ENCODE results near the gene ERCC5. TPM values are rescaled to one million over a fixed set of nuclear protein-coding genes. Genes with fewer than 3 reads are reported as not detected.

The ERCC5 gene
- total and polyA plus RNA-seq, 4 donors: 25.8 to 81.8 (median 42.0) TPM

DNA sequence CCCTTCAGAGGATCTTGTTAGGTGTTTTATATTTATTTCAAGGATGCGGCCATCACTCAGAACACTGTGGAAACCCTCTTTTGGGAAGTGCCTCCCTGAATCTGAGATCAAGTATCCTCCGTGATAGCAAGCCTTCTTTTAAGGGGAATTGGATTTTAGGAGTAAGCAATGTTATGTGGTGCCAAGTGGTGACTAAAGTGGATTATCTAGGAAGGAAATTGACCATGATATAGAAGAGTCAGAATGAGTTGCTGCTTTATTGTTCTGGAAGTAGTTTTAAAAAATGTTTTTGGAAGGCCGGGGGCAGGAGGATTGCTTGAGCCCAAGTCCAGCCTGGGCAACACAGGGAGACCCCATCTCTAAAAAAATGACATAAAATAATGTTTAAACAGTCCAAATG is 6.7 kb downstream of the ERCC5 start:
- intact Hi-C loops (cut with DNase I): no loop called here
- peaks cover 0 to 3% of the 10 kb centered on the region in 2 donors for H3K36me3 ChIP-seq (ENCODE audit: control insufficient read depth in 1 of 2, insufficient read depth in 2 of 2, low read length in 1 of 2)
- H3K4me3 ChIP-seq (ENCODE audit: low read length in 2 of 2): no peak overlapping the region
- H3K27me3 ChIP-seq (ENCODE audit: control insufficient read depth in 1 of 2, insufficient read depth in 2 of 2, low read length in 1 of 2): no peaks in the 10 kb centered on the region
- H3K27ac ChIP-seq (ENCODE audit: low read depth in 1 of 2, low read length in 2 of 2): no peak overlapping the region
- no peaks in the 10 kb centered on the region for H3K9me3 ChIP-seq (ENCODE audit: control insufficient read depth, low read length)
- no peaks in the 10 kb centered on the region for H3K4me1 ChIP-seq (ENCODE audit: control insufficient read depth in 1 of 2, insufficient read depth in 2 of 2, low read length in 2 of 2)
- 83 to 86% methylated on average over 3 of the region's 3 CpGs for WGBS, 2 donors
- no peak for ATAC-seq (ENCODE audit: low FRiP score)
- no peak for DNase-seq

DNA sequence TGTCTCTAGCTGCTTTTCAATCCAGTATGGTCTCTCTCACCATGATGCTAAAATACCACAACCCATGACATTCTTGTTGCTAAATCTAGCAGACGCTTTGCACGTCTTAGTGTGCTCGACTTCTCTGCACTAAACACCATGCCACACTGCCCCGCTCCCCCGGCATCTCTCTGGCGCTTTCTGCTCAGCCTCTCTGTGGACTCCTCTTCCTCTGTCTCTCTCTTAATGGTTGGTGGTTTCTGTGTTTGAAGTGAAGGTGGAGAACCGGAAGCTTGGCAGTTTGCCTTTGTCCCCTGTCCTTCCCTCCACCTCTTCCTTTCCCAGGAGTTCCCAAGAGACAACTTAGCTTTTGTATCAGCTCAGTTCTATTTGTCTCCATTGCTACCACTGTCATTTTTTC is 8.8 kb downstream of the ERCC5 start:
- peaks cover 0 to 6% of the 10 kb centered on the region in 2 donors for H3K36me3 ChIP-seq (ENCODE audit: control insufficient read depth in 1 of 2, insufficient read depth in 2 of 2, low read length in 1 of 2)
- no peak overlapping the region for H3K27ac ChIP-seq (ENCODE audit: low read depth in 1 of 2, low read length in 2 of 2)
- DNase-seq (no peak), ATAC-seq (ENCODE audit: low FRiP score) (no peak)
- no peaks in the 10 kb centered on the region for H3K27me3 ChIP-seq (ENCODE audit: control insufficient read depth in 1 of 2, insufficient read depth in 2 of 2, low read length in 1 of 2)
- H3K4me3 ChIP-seq (ENCODE audit: low read length in 2 of 2): no peak overlapping the region
- no peaks in the 10 kb centered on the region for H3K9me3 ChIP-seq (ENCODE audit: control insufficient read depth, low read length)
- WGBS, 2 donors: 84 to 87% methylated on average over 7 of the region's 7 CpGs
- H3K4me1 ChIP-seq (ENCODE audit: control insufficient read depth in 1 of 2, insufficient read depth in 2 of 2, low read length in 2 of 2): no peaks in the 10 kb centered on the region
- intact Hi-C loops (cut with DNase I): no loop called here

DNA sequence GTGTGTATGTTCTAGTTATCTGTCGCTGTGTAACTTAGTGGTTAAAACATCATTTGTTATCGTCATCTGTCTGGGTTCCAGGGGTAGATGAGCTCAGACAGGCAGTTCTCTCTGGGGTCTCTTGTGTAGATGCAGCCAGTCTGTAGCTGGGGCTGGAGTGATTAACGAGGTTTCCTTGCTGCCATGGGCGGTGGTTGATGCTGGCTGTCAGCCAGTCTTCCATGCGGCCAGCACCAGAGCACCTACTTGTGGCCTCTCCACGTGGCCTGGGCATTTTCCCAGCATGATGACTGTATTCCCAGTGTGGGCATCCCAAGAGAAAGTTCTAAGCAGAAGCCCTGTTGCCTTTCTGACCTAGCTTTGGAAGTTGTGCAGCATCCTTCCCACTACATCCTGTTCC is 10.7 kb downstream of the ERCC5 start:
- Histone ChIP-seq H3K9me3 (ENCODE audit: control insufficient read depth, low read length) (no peaks in the 10 kb centered on the region), H3K27me3 (ENCODE audit: control insufficient read depth in 1 of 2, insufficient read depth in 2 of 2, low read length in 1 of 2) (no peaks in the 10 kb centered on the region), H3K27ac (ENCODE audit: low read depth in 1 of 2, low read length in 2 of 2) (no peak overlapping the region), H3K4me1 (ENCODE audit: control insufficient read depth in 1 of 2, insufficient read depth in 2 of 2, low read length in 2 of 2) (no peaks in the 10 kb centered on the region), H3K36me3 (ENCODE audit: control insufficient read depth in 1 of 2, insufficient read depth in 2 of 2, low read length in 1 of 2) (peaks cover 0 to 8% of the 10 kb centered on the region in 2 donors), H3K4me3 (ENCODE audit: low read length in 2 of 2) (no peak overlapping the region)
- ATAC-seq (ENCODE audit: low FRiP score) (no peak), DNase-seq (no peak)
- WGBS, 2 donors: 10 to 22% methylated on average over 6 of the region's 6 CpGs
- intact Hi-C loops (cut with DNase I): no loop called here

DNA sequence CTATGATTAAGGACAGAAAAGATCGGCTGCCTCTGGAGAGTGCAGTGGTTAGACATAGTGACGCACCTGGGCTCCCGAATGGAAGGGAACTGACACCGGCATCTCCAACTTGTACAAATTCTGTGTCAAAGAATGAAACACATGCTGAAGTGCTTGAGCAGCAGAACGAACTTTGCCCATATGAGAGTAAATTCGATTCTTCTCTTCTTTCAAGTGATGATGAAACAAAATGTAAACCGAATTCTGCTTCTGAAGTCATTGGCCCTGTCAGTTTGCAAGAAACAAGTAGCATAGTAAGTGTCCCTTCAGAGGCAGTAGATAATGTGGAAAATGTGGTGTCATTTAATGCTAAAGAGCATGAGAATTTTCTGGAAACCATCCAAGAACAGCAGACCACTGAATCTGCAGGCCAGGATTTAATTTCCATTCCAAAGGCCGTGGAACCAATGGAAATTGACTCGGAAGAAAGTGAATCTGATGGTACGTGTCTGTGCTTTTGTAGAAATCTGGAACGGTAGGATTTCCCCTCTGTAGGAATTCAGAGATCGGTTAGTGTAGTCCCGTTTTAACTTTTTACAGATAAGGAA is 16.9 kb downstream of the ERCC5 start:
- Histone ChIP-seq H3K9me3 (ENCODE audit: control insufficient read depth, low read length) (no peaks in the 10 kb centered on the region), H3K4me1 (ENCODE audit: control insufficient read depth in 1 of 2, insufficient read depth in 2 of 2, low read length in 2 of 2) (peaks cover 0 to 2% of the 10 kb centered on the region in 2 donors), H3K4me3 (ENCODE audit: low read length in 2 of 2) (no peak overlapping the region), H3K36me3 (ENCODE audit: control insufficient read depth in 1 of 2, insufficient read depth in 2 of 2, low read length in 1 of 2) (peaks cover 0 to 28% of the 10 kb centered on the region in 2 donors), H3K27ac (ENCODE audit: low read depth in 1 of 2, low read length in 2 of 2) (no peak overlapping the region), H3K27me3 (ENCODE audit: control insufficient read depth in 1 of 2, insufficient read depth in 2 of 2, low read length in 1 of 2) (no peaks in the 10 kb centered on the region)
- intact Hi-C loops (cut with DNase I): no loop called here
- DNase-seq: no peak
- no peak for ATAC-seq (ENCODE audit: low FRiP score)
- WGBS, 2 donors: 86 to 87% methylated on average over 13 of the region's 13 CpGs

DNA sequence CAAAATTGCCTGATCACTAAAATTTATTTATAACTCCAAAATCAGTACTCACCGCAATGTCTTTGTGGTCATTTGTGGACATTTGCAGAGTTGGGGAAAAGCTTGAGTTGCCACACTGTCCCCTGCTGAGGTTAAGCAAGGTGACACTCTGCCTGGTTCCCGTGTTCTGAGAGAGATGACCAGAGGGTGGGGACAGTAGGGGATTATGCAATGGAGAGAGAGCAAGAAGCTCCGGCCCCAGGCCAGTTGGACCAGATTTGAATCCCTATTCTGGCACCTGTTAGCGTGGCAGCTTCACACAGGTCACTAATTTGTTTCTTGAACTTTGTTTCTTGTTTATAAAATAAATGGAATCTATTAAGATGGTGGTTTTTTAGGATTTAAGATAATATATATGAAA is 17.8 kb downstream of the ERCC5 start:
- Histone ChIP-seq H3K36me3 (ENCODE audit: control insufficient read depth in 1 of 2, insufficient read depth in 2 of 2, low read length in 1 of 2) (peaks cover 0 to 30% of the 10 kb centered on the region in 2 donors), H3K27me3 (ENCODE audit: control insufficient read depth in 1 of 2, insufficient read depth in 2 of 2, low read length in 1 of 2) (no peaks in the 10 kb centered on the region)

DNA sequence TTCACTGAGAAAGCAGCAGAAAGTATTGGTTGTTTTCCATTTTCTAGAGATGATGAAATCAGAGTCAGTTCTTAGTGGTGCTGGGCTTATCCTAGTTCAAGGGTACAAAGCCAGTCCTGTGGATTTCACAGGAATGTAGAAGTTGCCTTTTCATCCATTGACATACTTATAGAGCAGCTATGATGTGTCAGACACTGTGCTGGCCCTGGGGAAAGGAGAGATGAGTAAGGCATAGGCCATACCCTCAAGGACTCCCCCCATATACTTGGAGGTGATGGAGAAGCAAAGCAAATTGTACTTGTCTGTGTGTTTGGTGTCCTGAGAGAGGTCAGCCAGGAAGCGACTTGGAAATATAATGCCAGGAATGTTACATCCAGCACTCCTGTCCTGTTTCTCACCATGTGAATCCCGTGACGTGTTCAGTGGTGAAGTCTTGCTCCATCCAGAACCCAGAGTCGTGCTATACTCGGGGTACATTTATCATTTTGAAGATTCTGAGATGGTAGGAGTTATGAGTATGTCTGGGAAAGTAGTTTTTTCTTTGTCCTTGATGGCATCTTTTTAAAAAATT is 22.6 kb downstream of the ERCC5 start:
- 84 to 88% methylated on average over 5 of the region's 5 CpGs for WGBS, 2 donors
- no peaks in the 10 kb centered on the region for H3K9me3 ChIP-seq (ENCODE audit: control insufficient read depth, low read length)
- no peak overlapping the region for H3K27ac ChIP-seq (ENCODE audit: low read depth in 1 of 2, low read length in 2 of 2)
- DNase-seq (no peak), ATAC-seq (ENCODE audit: low FRiP score) (no peak)
- H3K4me1 ChIP-seq (ENCODE audit: control insufficient read depth in 1 of 2, insufficient read depth in 2 of 2, low read length in 2 of 2): peaks cover 0 to 4% of the 10 kb centered on the region in 2 donors
- intact Hi-C loops (cut with DNase I): no loop called here
- H3K27me3 ChIP-seq (ENCODE audit: control insufficient read depth in 1 of 2, insufficient read depth in 2 of 2, low read length in 1 of 2): no peaks in the 10 kb centered on the region
- H3K36me3 ChIP-seq (ENCODE audit: control insufficient read depth in 1 of 2, insufficient read depth in 2 of 2, low read length in 1 of 2): peaks cover 4 to 21% of the 10 kb centered on the region in 2 donors
- no peak overlapping the region for H3K4me3 ChIP-seq (ENCODE audit: low read length in 2 of 2)

More for the DNA sequence above, 17.8 kb downstream of the ERCC5 start:
- no peak overlapping the region for H3K27ac ChIP-seq (ENCODE audit: low read depth in 1 of 2, low read length in 2 of 2)
- intact Hi-C loops (cut with DNase I): no loop called here
- DNase-seq (no peak), ATAC-seq (ENCODE audit: low FRiP score) (no peak)
- H3K4me3 ChIP-seq (ENCODE audit: low read length in 2 of 2): no peak overlapping the region
- peaks cover 0 to 2% of the 10 kb centered on the region in 2 donors for H3K4me1 ChIP-seq (ENCODE audit: control insufficient read depth in 1 of 2, insufficient read depth in 2 of 2, low read length in 2 of 2)
- H3K9me3 ChIP-seq (ENCODE audit: control insufficient read depth, low read length): no peaks in the 10 kb centered on the region
- WGBS, 2 donors: 68 to 79% methylated on average over 4 of the region's 4 CpGs

DNA sequence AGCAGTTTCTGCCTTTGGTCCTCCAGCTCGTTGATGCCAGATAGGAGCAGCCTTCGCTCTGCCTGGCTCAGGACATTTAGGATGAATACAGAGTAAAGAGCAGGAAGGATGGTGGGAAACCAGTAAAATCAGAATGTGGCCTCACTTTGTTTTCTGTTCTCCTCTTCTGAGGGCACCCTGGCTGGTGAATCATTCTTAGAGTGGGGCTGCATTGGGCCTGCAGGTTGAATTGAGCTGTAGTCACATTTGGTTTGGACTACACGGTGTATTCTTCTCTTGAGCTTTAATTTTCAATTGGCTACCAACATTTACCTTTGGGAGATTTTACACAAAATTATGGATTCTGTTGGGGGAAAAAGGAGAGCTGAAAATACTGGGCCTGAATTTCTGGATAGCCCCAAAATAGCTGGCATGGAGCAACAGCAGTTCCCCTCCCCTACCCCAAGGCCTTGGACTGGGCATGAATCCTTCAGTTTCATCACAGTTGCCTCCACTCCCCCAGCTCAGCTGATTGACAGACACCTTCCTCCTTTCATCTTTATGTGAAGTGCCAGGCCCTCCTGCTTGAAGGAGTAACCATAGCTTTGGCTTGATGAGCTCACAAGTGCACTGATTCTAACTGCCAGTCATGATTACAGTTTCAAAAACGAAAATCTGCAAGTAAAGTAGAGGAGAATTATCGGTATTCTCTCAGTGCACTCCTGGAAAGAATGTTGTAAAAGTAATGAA is 24.3 kb downstream of the ERCC5 start:
- peaks cover 4 to 17% of the 10 kb centered on the region in 2 donors for H3K36me3 ChIP-seq (ENCODE audit: control insufficient read depth in 1 of 2, insufficient read depth in 2 of 2, low read length in 1 of 2)
- no peak for ATAC-seq (ENCODE audit: low FRiP score)

DNA sequence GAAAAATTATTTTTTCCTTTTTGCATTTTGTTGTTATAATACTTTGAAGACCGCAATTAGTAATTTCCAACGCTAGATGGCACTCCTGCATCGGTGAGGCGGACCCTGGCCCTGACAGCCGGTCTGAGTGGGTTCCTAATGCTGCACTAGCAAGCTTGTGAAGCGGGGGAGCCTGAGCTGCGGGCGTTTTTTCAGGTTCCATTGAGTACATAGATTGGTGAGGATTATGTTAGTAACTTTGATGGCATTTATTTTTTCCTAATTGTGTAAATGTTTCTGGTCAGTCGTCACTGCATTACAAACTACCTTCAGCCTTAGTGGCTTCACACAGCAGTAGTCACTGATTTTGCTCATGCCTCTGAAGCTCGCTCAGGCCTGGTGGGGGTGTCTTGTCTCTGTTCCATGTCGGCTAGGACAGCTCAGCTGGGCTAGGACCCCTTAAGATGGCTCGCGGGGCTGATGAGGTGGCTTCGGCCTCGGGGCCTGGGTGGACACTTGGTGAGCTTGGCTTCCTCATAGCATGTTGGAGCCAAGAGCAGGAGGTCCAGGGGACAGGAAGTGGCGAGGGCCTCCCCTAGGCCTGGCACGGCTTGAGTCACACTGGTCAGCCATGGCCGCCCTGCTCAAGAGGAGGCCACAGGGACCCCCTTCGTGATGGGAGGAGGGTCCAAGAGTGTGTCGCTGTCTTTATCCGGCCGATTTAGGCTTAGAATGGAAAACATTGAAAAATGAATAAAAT is 25.0 kb downstream of the ERCC5 start:
- intact Hi-C loops (cut with DNase I): no loop called here
- ATAC-seq (ENCODE audit: low FRiP score) (peak; percentile 68), DNase-seq (no peak)
- WGBS, 2 donors: 43 to 45% methylated on average over 22 of the region's 22 CpGs
- Histone ChIP-seq H3K27me3 (ENCODE audit: control insufficient read depth in 1 of 2, insufficient read depth in 2 of 2, low read length in 1 of 2) (no peaks in the 10 kb centered on the region), H3K27ac (ENCODE audit: low read depth in 1 of 2, low read length in 2 of 2) (no peak overlapping the region), H3K4me3 (ENCODE audit: low read length in 2 of 2) (no peak overlapping the region), H3K4me1 (ENCODE audit: control insufficient read depth in 1 of 2, insufficient read depth in 2 of 2, low read length in 2 of 2) (peaks cover 0 to 2% of the 10 kb centered on the region in 2 donors), H3K36me3 (ENCODE audit: control insufficient read depth in 1 of 2, insufficient read depth in 2 of 2, low read length in 1 of 2) (peaks cover 4 to 17% of the 10 kb centered on the region in 2 donors), H3K9me3 (ENCODE audit: control insufficient read depth, low read length) (no peaks in the 10 kb centered on the region)

More for the DNA sequence above, 24.3 kb downstream of the ERCC5 start:
- intact Hi-C loops (cut with DNase I): no loop called here
- WGBS, 2 donors: 52% methylated on average over 5 of the region's 5 CpGs
- DNase-seq: no peak
- no peak overlapping the region for H3K4me3 ChIP-seq (ENCODE audit: low read length in 2 of 2)
- peaks cover 0 to 2% of the 10 kb centered on the region in 2 donors for H3K4me1 ChIP-seq (ENCODE audit: control insufficient read depth in 1 of 2, insufficient read depth in 2 of 2, low read length in 2 of 2)
- H3K27me3 ChIP-seq (ENCODE audit: control insufficient read depth in 1 of 2, insufficient read depth in 2 of 2, low read length in 1 of 2): no peaks in the 10 kb centered on the region
- no peaks in the 10 kb centered on the region for H3K9me3 ChIP-seq (ENCODE audit: control insufficient read depth, low read length)
- H3K27ac ChIP-seq (ENCODE audit: low read depth in 1 of 2, low read length in 2 of 2): no peak overlapping the region
